Keratinocyte (primary cell): ENCODE results near the gene MMP2. TPM values are rescaled to one million over a fixed set of nuclear protein-coding genes. Genes with fewer than 3 reads are reported as not detected.

Experiments used
- DNase-seq: peaks from one replicate; pipeline ENCODE4 v3.0.0-alpha.2; 2011; ENCODE audit warnings: low read depth, missing footprints, low spot score
- FAIRE-seq: peaks from 2 replicates; lab custom pipeline; 2011; peaks lifted over from hg19 to GRCh38; lab: Jason Lieb, UNC
- H2AFZ ChIP-seq: 2 replicates; pipeline ENCODE4 v1.6.0; 2012; ENCODE audit warnings: low read length, control low read depth, inconsistent platforms; ENCODE audit not compliant: control insufficient read depth
- H3K27ac ChIP-seq: 2 replicates; pipeline ENCODE4 v1.5.1; 2011; ENCODE audit warnings: low read length; ENCODE audit not compliant: control insufficient read depth, insufficient read depth
- H3K27me3 ChIP-seq: 3 replicates; pipeline ENCODE4 v1.6.0; 2011; ENCODE audit warnings: low read length; ENCODE audit not compliant: control insufficient read depth, insufficient read depth; ENCODE audit errors: extremely low read depth
- H3K36me3 ChIP-seq, 2 experiments: 2 replicates in 1 of 2; 3 replicates in 1 of 2; pipeline ENCODE4 v1.5.1; 2011; ENCODE audit warnings: low read length in 2 of 2, mild to moderate bottlenecking in 1 of 2; ENCODE audit not compliant: control insufficient read depth in 2 of 2, insufficient read depth in 2 of 2; ENCODE audit errors: extremely low read depth in 1 of 2
- H3K4me1 ChIP-seq: 3 replicates; pipeline ENCODE4 v1.5.1; 2011; ENCODE audit warnings: low read length; ENCODE audit not compliant: control insufficient read depth, insufficient read depth; ENCODE audit errors: extremely low read depth
- H3K4me2 ChIP-seq: 3 replicates; pipeline ENCODE4 v1.6.0; 2011; ENCODE audit warnings: low read depth, low read length; ENCODE audit not compliant: control insufficient read depth, insufficient read depth; ENCODE audit errors: extremely low read depth
- H3K4me3 ChIP-seq, 3 experiments: fragments of 200-600 bp in 1 of 3; sonication (generic) in 1 of 3; 2 replicates in 2 of 3; 3 replicates in 1 of 3; pipeline ENCODE4 v1.5.1; 2011 to 2016; ENCODE audit warnings: low read length in 3 of 3, mild to moderate bottlenecking in 3 of 3, control low read depth in 2 of 3, inconsistent platforms in 1 of 3, low read depth in 1 of 3, mixed read lengths in 1 of 3, mixed run types in 1 of 3, moderate library complexity in 1 of 3; ENCODE audit not compliant: control insufficient read depth in 2 of 3, insufficient read depth in 2 of 3; ENCODE audit errors: extremely low read depth in 1 of 3
- H3K79me2 ChIP-seq: 2 replicates; pipeline ENCODE4 v1.6.0; 2012; ENCODE audit warnings: low read length; ENCODE audit not compliant: control insufficient read depth, insufficient read depth
- H3K9ac ChIP-seq: 3 replicates; pipeline ENCODE4 v1.6.0; 2011; ENCODE audit warnings: low read length; ENCODE audit not compliant: control insufficient read depth, insufficient read depth; ENCODE audit errors: extremely low read depth
- H3K9me1 ChIP-seq: 3 replicates; pipeline ENCODE4 v1.6.0; 2011; ENCODE audit warnings: low read length; ENCODE audit not compliant: control insufficient read depth, insufficient read depth; ENCODE audit errors: extremely low read depth
- H3K9me3 ChIP-seq: 2 replicates; pipeline ENCODE4 v1.5.1; 2012; ENCODE audit warnings: low read depth, low read length; ENCODE audit not compliant: control insufficient read depth
- H4K20me1 ChIP-seq: 3 replicates; pipeline ENCODE4 v1.6.0; 2011; ENCODE audit warnings: low read length; ENCODE audit not compliant: control insufficient read depth, insufficient read depth; ENCODE audit errors: extremely low read depth
- CTCF ChIP-seq, 3 experiments: IDR thresholded peaks in 1 of 3; conservative IDR thresholded peaks in 1 of 3; optimal IDR thresholded peaks in 1 of 3; 2 replicates in 2 of 3; 3 replicates in 1 of 3; pipeline versions ENCODE3 to v1.5.1; 2011; ENCODE audit warnings: low read length in 3 of 3, mild to moderate bottlenecking in 3 of 3, moderate library complexity in 2 of 3, control low read depth in 1 of 3, inconsistent platforms in 1 of 3; ENCODE audit not compliant: insufficient read depth in 2 of 3; ENCODE audit errors: extremely low read depth in 1 of 3
- EZH2 ChIP-seq: IDR thresholded peaks from one replicate; pipeline ENCODE4 v1.6.1; 2012; ENCODE audit warnings: inconsistent platforms, mild to moderate bottlenecking, low read length, moderate library complexity
- dilution Hi-C: fragments of 300-500 bp; cut with MboI; formaldehyde crosslinking; loops from one replicate; pipeline ENCODE4 v1.7.0; 2020; ENCODE audit warnings: low sequenced_read_pairs; ENCODE audit not compliant: extremely low pct_ligation_motif_present
- polyA plus RNA-seq, 5 experiments: library from polyadenylated mRNA; depleted of rRNA in 3 of 5; stranded (reverse) in 3 of 5; stranded (forward) in 1 of 5; unstranded in 1 of 5; fragments of >200 nt; gene quantifications; 1 replicate in 1 of 5; 2 replicates in 3 of 5; 3 replicates in 1 of 5; pipeline versions ENCODE4 v1.2.1 to v1.2.3, GENCODE V29; 2011 to 2012; ENCODE audit warnings: missing spikeins in 2 of 5, low read depth in 1 of 5, low replicate concordance in 1 of 5

MMP2 gene
- polyA plus RNA-seq, 1 donor (not counting 4 experiments of a cell fraction or from before 2014, with no cell fraction given), result 59.2 TPM

- Histone ChIP-seq H2AFZ (no peak overlapping the region), H3K9me3 (no peaks in the 10 kb centered on the region), H3K4me1 (peaks cover 10% of the 10 kb centered on the region), H3K4me3 (no peak overlapping the region), H3K27me3 (no peaks in the 10 kb centered on the region), H3K79me2 (no peaks in the 10 kb centered on the region), H3K9me1 (no peaks in the 10 kb centered on the region), H4K20me1 (no peaks in the 10 kb centered on the region), H3K36me3 (peaks cover 0 to 6% of the 10 kb centered on the region in 2 experiments), H3K4me2 (no peak overlapping the region), H3K9ac (no peak overlapping the region), H3K27ac (no peak overlapping the region)
- no peak for TF ChIP-seq EZH2
- no peak for TF ChIP-seq CTCF (optimal IDR thresholded peaks at IDR 0.05 in 1 of 3, IDR thresholded peaks at IDR 0.05 in 1 of 3, conservative IDR thresholded peaks at IDR 0.05 in 1 of 3; ENCODE audit: extremely low read depth in 1 of 3, insufficient read depth in 2 of 3, low read length in 3 of 3)
- FAIRE-seq (no peak), DNase-seq (no peak)
- dilution Hi-C loops, result no loop called here
Observed at GRCh38 chr16:55490301-55490700, 11.3 kb downstream of the MMP2 start.

GRCh38 chr16:55491691-55492090, 12.7 kb downstream of the MMP2 start:
- no peak overlapping the region for H3K4me2 ChIP-seq
- H3K9ac ChIP-seq, result no peak overlapping the region
- no peaks in the 10 kb centered on the region for H3K27me3 ChIP-seq
- H3K79me2 ChIP-seq, result no peaks in the 10 kb centered on the region
- dilution Hi-C loops, result no loop called here
- H4K20me1 ChIP-seq, result no peaks in the 10 kb centered on the region
- no peaks in the 10 kb centered on the region for H3K9me3 ChIP-seq
- no peak for TF ChIP-seq EZH2
- TF ChIP-seq CTCF (optimal IDR thresholded peaks at IDR 0.05 in 1 of 3, IDR thresholded peaks at IDR 0.05 in 1 of 3, conservative IDR thresholded peaks at IDR 0.05 in 1 of 3; ENCODE audit: extremely low read depth in 1 of 3, insufficient read depth in 2 of 3, low read length in 3 of 3), result no peak
- no peak for DNase-seq
- no peak overlapping the region for H3K27ac ChIP-seq
- H2AFZ ChIP-seq, result no peak overlapping the region
- peaks cover 0 to 6% of the 10 kb centered on the region in 2 experiments for H3K36me3 ChIP-seq
- no peak for FAIRE-seq
- H3K4me3 ChIP-seq, result no peak overlapping the region
- peaks cover 24% of the 10 kb centered on the region for H3K4me1 ChIP-seq
- no peaks in the 10 kb centered on the region for H3K9me1 ChIP-seq
